ENCODE results near the gene OR2A5.
"Not testable (repeated sequence)": the region's sequence is repeated elsewhere in the genome, so short reads cannot be mapped to it uniquely, and the experiment has no call there.

GRCh38 chr7:144010061-144010460, 38.7 kb upstream of the OR2A5 start:
- TF ChIP-seq POLR2A (IDR thresholded peaks at IDR 0.05; ENCODE audit: low read depth, low read length); TAF1 (IDR thresholded peaks at IDR 0.05; ENCODE audit: borderline replicate concordance, low read depth, low read length): not testable (repeated sequence)
